ENCODE measurements around the gene RNF111.

GRCh38 chr15:58957101-58957973 is 30.1 kb upstream of the RNF111 start:
- TF ChIP-seq POLR2A (IDR thresholded peaks at IDR 0.05; ENCODE audit: low read depth, low read length) (no peak), POLR2AphosphoS5 (IDR thresholded peaks at IDR 0.05; ENCODE audit: low read depth, low read length) (no peak)
